Chondrocyte (in vitro differentiated cells): ENCODE data around the gene HSPH1. TPM values are rescaled to one million over a fixed set of nuclear protein-coding genes. Genes with fewer than 3 reads are reported as not detected.

Experiments used
- DNase-seq: peaks from one replicate; pipeline ENCODE4 v3.0.0; 2021; ENCODE audit warnings: mixed read lengths, low spot score
- H3K27ac Mint-ChIP-seq: one replicate; pipeline ENCODE4 v1.8.0; 2021; ENCODE audit warnings: mild to moderate bottlenecking, moderate library complexity, mixed read lengths; ENCODE audit not compliant: unreplicated experiment
- H3K27me3 Mint-ChIP-seq: 2 replicates; pipeline ENCODE4 v1.8.0; 2021; ENCODE audit warnings: low read depth, mixed read lengths
- H3K36me3 Mint-ChIP-seq: 2 replicates; pipeline ENCODE4 v1.8.0; 2021; ENCODE audit warnings: low read depth, mixed read lengths
- H3K4me1 Mint-ChIP-seq: 2 replicates; pipeline ENCODE4 v1.8.0; 2021; ENCODE audit warnings: low read depth, mild to moderate bottlenecking, mixed read lengths
- H3K4me3 Mint-ChIP-seq: one replicate; pipeline ENCODE4 v1.8.0; 2021; ENCODE audit warnings: mild to moderate bottlenecking, moderate library complexity, mixed read lengths; ENCODE audit not compliant: unreplicated experiment
- H3K9me3 Mint-ChIP-seq: 2 replicates; pipeline ENCODE4 v1.8.0; 2021; ENCODE audit warnings: low read depth, mixed read lengths
- CTCF ChIP-seq: fragments of 200-600 bp; sonication (generic); IDR thresholded peaks from 2 replicates; pipeline ENCODE4 v1.5.0; 2021; ENCODE audit warnings: antibody characterized with exemption, mild to moderate bottlenecking, moderate library complexity
- total RNA-seq: library from RNA; stranded (reverse); gene quantifications from 3 replicates; pipeline ENCODE4 v1.2.1, GENCODE V29; 2021

HSPH1 gene
- total RNA-seq, 1 donor from 2014 or later: 67.5 TPM

DNA sequence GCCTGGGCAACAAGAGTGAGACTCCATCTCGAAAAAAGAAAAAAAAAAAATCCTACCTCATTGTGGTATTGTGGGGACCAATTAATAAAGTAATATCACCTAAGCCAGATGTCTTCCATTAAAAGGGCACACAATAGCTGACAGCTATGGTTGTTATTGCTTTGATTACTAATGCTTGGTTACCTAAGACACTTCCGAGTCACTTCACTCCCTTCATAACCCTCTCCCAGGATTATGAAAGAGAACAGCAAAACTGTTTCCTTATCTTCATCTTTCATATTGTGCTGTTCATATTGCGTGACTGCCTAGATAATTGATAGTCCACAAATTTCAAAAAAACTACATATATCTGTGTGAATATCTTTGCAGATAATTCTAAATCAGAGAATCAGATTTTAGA lies 10.3 kb upstream of the HSPH1 start:
- Mint-ChIP-seq H3K4me1 (peaks cover 24% of the 10 kb centered on the region), H3K4me3 (no peak overlapping the region), H3K36me3 (no peaks in the 10 kb centered on the region), H3K27ac (peak overlapping the region; percentile 50), H3K9me3 (no peaks in the 10 kb centered on the region), H3K27me3 (no peaks in the 10 kb centered on the region)
- TF ChIP-seq CTCF: no peak
- DNase-seq: no peak

- H3K27ac Mint-ChIP-seq: no peak overlapping the region
- DNase-seq: no peak
- no peaks in the 10 kb centered on the region for H3K27me3 Mint-ChIP-seq
- no peak overlapping the region for H3K4me3 Mint-ChIP-seq
- H3K9me3 Mint-ChIP-seq: no peaks in the 10 kb centered on the region
- TF ChIP-seq CTCF: no peak
- H3K4me1 Mint-ChIP-seq: peaks cover 19% of the 10 kb centered on the region
- no peaks in the 10 kb centered on the region for H3K36me3 Mint-ChIP-seq
Observed at GRCh38 chr13:31168736-31169135, 7.0 kb upstream of the HSPH1 start.

DNA sequence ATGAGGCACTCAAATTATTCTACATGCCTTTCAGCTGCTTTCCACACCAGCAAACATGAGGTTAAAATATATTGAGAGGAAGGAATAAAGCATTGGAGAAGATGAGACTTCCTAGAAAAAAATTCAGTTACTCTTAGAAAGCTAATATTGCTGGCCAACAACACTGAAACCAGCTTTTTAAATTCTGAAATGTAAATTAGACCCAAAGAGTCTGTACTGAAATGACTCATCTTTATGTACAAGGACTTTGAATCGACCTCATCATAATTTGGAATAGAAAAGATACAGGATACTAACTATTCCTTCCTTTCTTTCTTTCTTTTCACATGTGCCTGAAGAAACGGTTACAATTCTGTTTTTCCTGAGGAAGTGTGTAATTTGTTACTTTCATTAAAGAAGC lies 6.5 kb upstream of the HSPH1 start:
- Mint-ChIP-seq H3K4me3 (no peak overlapping the region), H3K9me3 (no peaks in the 10 kb centered on the region), H3K4me1 (peaks cover 16% of the 10 kb centered on the region), H3K27ac (no peak overlapping the region), H3K27me3 (no peaks in the 10 kb centered on the region), H3K36me3 (no peaks in the 10 kb centered on the region)
- TF ChIP-seq CTCF: no peak
- DNase-seq: no peak

GRCh38 chr13:31167490-31167889 lies 5.8 kb upstream of the HSPH1 start:
- Mint-ChIP-seq H3K9me3 (no peaks in the 10 kb centered on the region), H3K4me3 (no peak overlapping the region), H3K27me3 (no peaks in the 10 kb centered on the region), H3K36me3 (no peaks in the 10 kb centered on the region), H3K4me1 (peaks cover 16% of the 10 kb centered on the region), H3K27ac (no peak overlapping the region)
- TF ChIP-seq CTCF: no peak
- no peak for DNase-seq

DNA sequence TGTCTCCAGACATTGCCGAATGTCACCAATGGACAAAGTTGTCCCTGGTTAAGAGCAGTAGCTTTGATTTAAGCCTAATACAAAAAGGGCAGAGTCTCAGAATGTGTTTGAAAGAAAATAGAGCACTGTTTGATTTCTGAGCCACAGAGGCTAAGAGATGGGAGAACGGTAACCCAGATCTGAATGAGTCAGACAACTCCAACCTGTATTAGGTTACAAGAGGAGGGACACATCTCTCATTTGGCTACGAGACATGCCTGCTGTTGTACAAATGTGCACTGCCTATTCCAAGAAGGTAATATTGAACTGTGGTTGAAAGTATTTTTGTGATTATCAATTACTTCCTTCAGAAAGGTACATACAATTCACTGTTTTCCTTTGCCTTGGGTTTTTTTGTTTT lies 4.9 kb upstream of the HSPH1 start:
- peaks cover 12% of the 10 kb centered on the region for H3K4me1 Mint-ChIP-seq
- H3K9me3 Mint-ChIP-seq: no peaks in the 10 kb centered on the region
- DNase-seq: no peak
- no peaks in the 10 kb centered on the region for H3K27me3 Mint-ChIP-seq
- no peak overlapping the region for H3K27ac Mint-ChIP-seq
- TF ChIP-seq CTCF: no peak
- no peaks in the 10 kb centered on the region for H3K36me3 Mint-ChIP-seq
- H3K4me3 Mint-ChIP-seq: no peak overlapping the region
